ENCODE data around the gene TSNAXIP1.

DNA sequence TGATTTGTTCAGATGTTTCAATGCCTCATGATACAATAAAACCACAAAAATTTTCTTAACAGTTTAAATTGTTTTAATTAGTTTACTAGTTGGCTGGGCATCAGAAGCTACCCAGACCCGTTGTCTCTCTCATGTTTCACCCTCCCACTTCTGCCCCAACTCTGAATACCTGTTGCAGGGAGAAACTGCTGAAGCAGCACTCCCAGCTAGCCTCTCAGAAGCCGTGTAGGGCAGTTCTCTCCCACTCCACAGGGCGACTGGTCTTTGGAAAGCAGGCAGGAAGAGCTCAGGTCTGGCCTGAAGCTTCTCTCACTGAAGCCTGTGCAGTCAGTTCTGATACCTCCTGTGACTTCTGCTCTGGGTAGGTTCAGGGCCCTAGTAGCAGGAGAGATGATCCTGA, 64.6 kb downstream of the TSNAXIP1 start:
- TF ChIP-seq, protein P1, sequence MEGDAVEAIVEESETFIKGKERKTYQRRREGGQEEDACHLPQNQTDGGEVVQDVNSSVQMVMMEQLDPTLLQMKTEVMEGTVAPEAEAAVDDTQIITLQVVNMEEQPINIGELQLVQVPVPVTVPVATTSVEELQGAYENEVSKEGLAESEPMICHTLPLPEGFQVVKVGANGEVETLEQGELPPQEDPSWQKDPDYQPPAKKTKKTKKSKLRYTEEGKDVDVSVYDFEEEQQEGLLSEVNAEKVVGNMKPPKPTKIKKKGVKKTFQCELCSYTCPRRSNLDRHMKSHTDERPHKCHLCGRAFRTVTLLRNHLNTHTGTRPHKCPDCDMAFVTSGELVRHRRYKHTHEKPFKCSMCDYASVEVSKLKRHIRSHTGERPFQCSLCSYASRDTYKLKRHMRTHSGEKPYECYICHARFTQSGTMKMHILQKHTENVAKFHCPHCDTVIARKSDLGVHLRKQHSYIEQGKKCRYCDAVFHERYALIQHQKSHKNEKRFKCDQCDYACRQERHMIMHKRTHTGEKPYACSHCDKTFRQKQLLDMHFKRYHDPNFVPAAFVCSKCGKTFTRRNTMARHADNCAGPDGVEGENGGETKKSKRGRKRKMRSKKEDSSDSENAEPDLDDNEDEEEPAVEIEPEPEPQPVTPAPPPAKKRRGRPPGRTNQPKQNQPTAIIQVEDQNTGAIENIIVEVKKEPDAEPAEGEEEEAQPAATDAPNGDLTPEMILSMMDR (IDR thresholded peaks at IDR 0.05 in 2 of 3, conservative IDR thresholded peaks at IDR 0.05 in 1 of 3; ENCODE audit: borderline replicate concordance in 1 of 3, insufficient read depth in 1 of 3, low read depth in 2 of 3, low read length in 2 of 3), result no peak
- TF ChIP-seq EZH2 (IDR thresholded peaks at IDR 0.05) (no peak), POLR2A (IDR thresholded peaks at IDR 0.05; ENCODE audit: borderline replicate concordance, extremely low read depth, insufficient read depth, insufficient read length) (no peak), TCF7L2 (IDR thresholded peaks at IDR 0.05; ENCODE audit: borderline replicate concordance, extremely low read depth, insufficient read depth, insufficient read length) (no peak), YY1 (IDR thresholded peaks at IDR 0.05; ENCODE audit: extremely low read depth, insufficient replicate concordance, low read depth, low read length) (no peak)
